Body of pancreas (tissue), 4 donors: ENCODE data around the gene PHF21B. TPM values are rescaled to one million over a fixed set of nuclear protein-coding genes. Genes with fewer than 3 reads are reported as not detected.

Source experiments
- ATAC-seq: fragments of 150-250 bp; one replicate; pipeline ENCODE4 v1.9.1; 2016
- DNase-seq, 4 donors: peaks; one replicate each; pipeline ENCODE4 v3.0.0-alpha.2; 2019
- H3K27ac ChIP-seq, 4 donors: fragments of 200-600 bp; sonication (generic); 1 replicate in 3 of 4; 2 replicates in 1 of 4; pipeline versions ENCODE4 v1.5.1 to v1.6.1; 2016 to 2019; ENCODE audit warnings: mild to moderate bottlenecking in 1 of 4, mixed read lengths in 1 of 4, moderate library complexity in 1 of 4
- H3K27me3 ChIP-seq, 2 donors: fragments of 200-600 bp; sonication (generic); one replicate each; pipeline ENCODE4 v1.6.0; 2016; ENCODE audit warnings: mild to moderate bottlenecking in 1 of 2
- H3K36me3 ChIP-seq, 2 donors: fragments of 200-600 bp; sonication (generic); replicated peaks in 1 of 2; 2 replicates each; pipeline ENCODE4 v1.5.1; 2016; ENCODE audit warnings: low read depth in 2 of 2; ENCODE audit not compliant: insufficient read depth in 1 of 2
- H3K4me1 ChIP-seq: fragments of 200-600 bp; sonication (generic); one replicate; pipeline ENCODE4 v1.6.0; 2016
- H3K4me3 ChIP-seq, 2 donors: fragments of 200-600 bp; sonication (generic); 1 replicate in 1 of 2; 2 replicates in 1 of 2; pipeline ENCODE4 v1.5.1; 2016 to 2019
- H3K9me3 ChIP-seq, 3 donors: fragments of 200-600 bp; sonication (generic); 1 replicate in 2 of 3; 2 replicates in 1 of 3; pipeline ENCODE4 v1.5.1; 2016
- CTCF ChIP-seq, 7 experiments: fragments of 450-650 bp in 4 of 7; fragments of 200-600 bp in 3 of 7; sonication (generic) in 3 of 7; IDR thresholded peaks; one replicate each; pipeline ENCODE4 v1.5.1; 2016 to 2019; ENCODE audit warnings: antibody characterized with exemption in 7 of 7
- POLR2A ChIP-seq, 3 donors: fragments of 450-650 bp; IDR thresholded peaks; one replicate each; pipeline ENCODE4 v1.6.1; 2016; ENCODE audit warnings: antibody characterized with exemption in 3 of 3, mild to moderate bottlenecking in 2 of 3
- WGBS, 2 donors: methylation state at CpG; one replicate each; pipeline ENCODE4 v1.1.5; 2017; 5-methylcytosine and 5-hydroxymethylcytosine counted together
- intact Hi-C: fragments of 100-400 bp; cut with DNase I; formaldehyde crosslinking; loops from one replicate; pipeline ENCODE4 v1.15.1; 2023
- total RNA-seq, 2 donors: library from RNA; depleted of rRNA; stranded (reverse); fragments of >200 nt; gene quantifications; one replicate each; pipeline ENCODE4 v1.1.0, GENCODE V29; 2016

The PHF21B gene
- total RNA-seq, 2 donors from 2014 or later: under 0.01 TPM; not detected in 1

GRCh38 chr22:44943701-44944324 is 66.0 kb downstream of the PHF21B start:
- Histone ChIP-seq H3K27ac (no peak overlapping the region), H3K27me3 (no peaks in the 10 kb centered on the region), H3K4me1 (no peaks in the 10 kb centered on the region), H3K9me3 (no peaks in the 10 kb centered on the region), H3K36me3 (no peaks in the 10 kb centered on the region), H3K4me3 (no peak overlapping the region)
- 55 to 61% methylated on average over 13 to 17 of the region's 17 CpGs for WGBS, 2 donors
- ATAC-seq (no peak), DNase-seq (no peak)
- intact Hi-C loops: no loop called here
- TF ChIP-seq CTCF (IDR thresholded peaks at IDR 0.05) (no peak), POLR2A (IDR thresholded peaks at IDR 0.05) (no peak)

- TF ChIP-seq CTCF (IDR thresholded peaks at IDR 0.05) (no peak), POLR2A (IDR thresholded peaks at IDR 0.05) (no peak)
- H3K4me3 ChIP-seq: no peak overlapping the region
- no peak overlapping the region for H3K27ac ChIP-seq
- H3K36me3 ChIP-seq: no peaks in the 10 kb centered on the region
- H3K9me3 ChIP-seq: no peaks in the 10 kb centered on the region
- H3K4me1 ChIP-seq: no peaks in the 10 kb centered on the region
- intact Hi-C loops: no loop called here
- 47 to 57% methylated on average over 14 to 23 of the region's 23 CpGs for WGBS, 2 donors
- H3K27me3 ChIP-seq: no peaks in the 10 kb centered on the region
- DNase-seq (no peak), ATAC-seq (no peak)
Measured at GRCh38 chr22:44942979-44943700, 66.7 kb downstream of the PHF21B start.

- Histone ChIP-seq H3K27me3 (no peaks in the 10 kb centered on the region), H3K27ac (no peak overlapping the region), H3K36me3 (no peaks in the 10 kb centered on the region), H3K4me3 (no peak overlapping the region), H3K4me1 (no peaks in the 10 kb centered on the region), H3K9me3 (no peaks in the 10 kb centered on the region)
- intact Hi-C loops: no loop called here
- ATAC-seq (no peak), DNase-seq (no peak)
- TF ChIP-seq POLR2A (IDR thresholded peaks at IDR 0.05) (no peak), CTCF (IDR thresholded peaks at IDR 0.05) (no peak)
- WGBS, 2 donors: 33 to 49% methylated on average over 1 to 7 of the region's 7 CpGs
Measured at GRCh38 chr22:44942056-44942455, 67.7 kb downstream of the PHF21B start.

GRCh38 chr22:44941207-44941606 is 68.6 kb downstream of the PHF21B start:
- no peak for TF ChIP-seq CTCF (IDR thresholded peaks at IDR 0.05)
- no peak for TF ChIP-seq POLR2A (IDR thresholded peaks at IDR 0.05)
- 31 to 47% methylated on average over 5 to 15 of the region's 15 CpGs for WGBS, 2 donors
- DNase-seq: no peak
- intact Hi-C loops: no loop called here
- no peak for ATAC-seq
- no peaks in the 10 kb centered on the region for H3K9me3 ChIP-seq
- peaks cover 0 to 2% of the 10 kb centered on the region in 2 donors for H3K27me3 ChIP-seq
- H3K36me3 ChIP-seq: no peaks in the 10 kb centered on the region
- H3K27ac ChIP-seq: no peak overlapping the region
- no peaks in the 10 kb centered on the region for H3K4me1 ChIP-seq
- no peak overlapping the region for H3K4me3 ChIP-seq
